Common myeloid progenitor, CD34-positive (primary cell): Measurements from ENCODE around the gene YWHAB.
"Not testable (repeated sequence)": the region's sequence is repeated elsewhere in the genome, so short reads cannot be mapped to it uniquely, and the experiment has no call there.

Experiments used
- CTCF ChIA-PET: fragments of 350-600 bp; sonication (Branson Sonifier 250); formaldehyde crosslinking; loops from one replicate; lab custom pipeline; 2021; ENCODE audit warnings: antibody characterized with exemption; lab: Charles Lee
- POLR2A ChIA-PET: fragments of 350-600 bp; sonication (Branson Sonifier 250); formaldehyde crosslinking; loops from one replicate; lab custom pipeline; 2021; ENCODE audit warnings: antibody characterized with exemption; lab: Charles Lee
- DNase-seq, 3 donors: peaks; one replicate each; pipeline versions ENCODE4 v3.0.0 to v3.0.0-alpha.2; 2013
- H3K27ac ChIP-seq, 2 experiments: 1 replicate in 1 of 2; 2 replicates in 1 of 2; pipeline ENCODE4 v1.7.0; 2013; ENCODE audit warnings: inconsistent platforms in 2 of 2, low read length in 2 of 2, mild to moderate bottlenecking in 2 of 2, low read depth in 1 of 2, moderate library complexity in 1 of 2; ENCODE audit not compliant: severe bottlenecking in 2 of 2, insufficient read depth in 1 of 2, poor library complexity in 1 of 2
- H3K27me3 ChIP-seq, 5 experiments: replicated peaks in 2 of 5; 1 replicate in 3 of 5; 2 replicates in 2 of 5; pipeline versions ENCODE4 v1.6.1 to v1.7.0; 2013; ENCODE audit warnings: low read length in 4 of 5, mild to moderate bottlenecking in 2 of 5, moderate library complexity in 2 of 5, inconsistent platforms in 1 of 5; ENCODE audit not compliant: insufficient read depth in 5 of 5, control insufficient read depth in 4 of 5
- H3K36me3 ChIP-seq, 4 experiments: 1 replicate in 2 of 4; 2 replicates in 2 of 4; pipeline versions ENCODE4 v1.6.1 to v1.7.0; 2013; ENCODE audit warnings: low read length in 3 of 4, control low read depth in 1 of 4, mild to moderate bottlenecking in 1 of 4; ENCODE audit not compliant: control insufficient read depth in 4 of 4, insufficient read depth in 4 of 4
- H3K4me1 ChIP-seq, 4 experiments: 1 replicate in 3 of 4; 2 replicates in 1 of 4; pipeline versions ENCODE4 v1.6.1 to v1.7.1; 2013; ENCODE audit warnings: low read length in 3 of 4, mild to moderate bottlenecking in 3 of 4, control low read depth in 1 of 4, inconsistent platforms in 1 of 4, moderate library complexity in 1 of 4; ENCODE audit not compliant: control insufficient read depth in 4 of 4, insufficient read depth in 4 of 4; ENCODE audit errors: control extremely low read depth in 1 of 4
- H3K4me3 ChIP-seq, 7 experiments: 1 replicate in 4 of 7; 2 replicates in 3 of 7; pipeline versions ENCODE4 v1.5.1 to v1.7.0; 2013; ENCODE audit warnings: mild to moderate bottlenecking in 7 of 7, low read length in 6 of 7, moderate library complexity in 6 of 7, inconsistent platforms in 2 of 7, low read depth in 2 of 7, control low read depth in 1 of 7; ENCODE audit not compliant: insufficient read depth in 4 of 7, control insufficient read depth in 1 of 7; ENCODE audit errors: extremely low read depth in 1 of 7
- H3K9me3 ChIP-seq, 5 experiments: 1 replicate in 4 of 5; 2 replicates in 1 of 5; pipeline versions ENCODE4 v1.6.1 to v1.7.1; 2013; ENCODE audit warnings: low read length in 4 of 5, mild to moderate bottlenecking in 2 of 5, inconsistent platforms in 1 of 5, low read depth in 1 of 5, moderate library complexity in 1 of 5; ENCODE audit not compliant: control insufficient read depth in 4 of 5, insufficient read depth in 2 of 5; ENCODE audit errors: control extremely low read depth in 1 of 5
- WGBS: methylation state at CpG from one replicate; pipeline ENCODE4 v1.1.5; 2013; ENCODE audit not compliant: insufficient coverage; 5-methylcytosine and 5-hydroxymethylcytosine counted together

The YWHAB gene

DNA sequence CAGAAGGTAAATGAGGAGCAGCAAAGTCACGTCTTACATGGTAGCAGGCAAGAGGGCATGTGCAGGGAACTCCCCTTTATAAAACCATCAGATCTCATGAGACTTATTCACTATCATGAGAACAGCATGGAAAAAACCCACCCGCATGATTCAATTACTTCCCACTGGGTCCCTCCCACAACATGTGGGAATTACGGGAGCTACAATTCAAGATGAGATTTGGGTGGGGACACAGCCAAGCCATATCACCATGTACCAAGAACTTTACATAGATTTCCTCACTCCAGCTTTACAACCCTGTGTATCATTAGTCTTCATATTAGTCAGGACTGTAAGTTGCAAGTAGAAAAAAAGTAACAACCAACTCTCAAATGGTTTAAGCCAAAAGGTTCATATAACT, 21.0 kb upstream of the YWHAB start:
- DNase-seq, H3K4me3 ChIP-seq, H3K36me3 ChIP-seq, H3K27ac ChIP-seq, POLR2A ChIA-PET, H3K27me3 ChIP-seq, H3K9me3 ChIP-seq, CTCF ChIA-PET: not testable (repeated sequence)
- peaks cover 0 to 10% (median 4%) of the 10 kb centered on the region in 4 experiments for H3K4me1 ChIP-seq
- 100% methylated on average over 2 of the region's 3 CpGs for WGBS

GRCh38 chr20:44866703-44867335, 18.7 kb upstream of the YWHAB start:
- ChIA-PET POLR2A (no interaction called here), CTCF (interaction anchor here (0.6 to 3.2 kb wide), 15 partner anchors 9 to 670 kb away, joined by 3 to 21 read pairs (median 4); no protein-coding TSS in a partner anchor)
- H3K27ac ChIP-seq = no peak overlapping the region
- 27% methylated on average over 8 of the region's 8 CpGs for WGBS
- H3K27me3 ChIP-seq = peaks cover 0 to 3% (median 0%) of the 10 kb centered on the region in 5 experiments
- H3K9me3 ChIP-seq = no peaks in the 10 kb centered on the region
- no peaks in the 10 kb centered on the region for H3K36me3 ChIP-seq
- DNase-seq = peak in 2 of 3 donors; percentile 34 to 48
- peak overlapping the region in 1 of 7 experiments; percentile 6 for H3K4me3 ChIP-seq
- peaks cover 0 to 10% (median 4%) of the 10 kb centered on the region in 4 experiments for H3K4me1 ChIP-seq

DNA sequence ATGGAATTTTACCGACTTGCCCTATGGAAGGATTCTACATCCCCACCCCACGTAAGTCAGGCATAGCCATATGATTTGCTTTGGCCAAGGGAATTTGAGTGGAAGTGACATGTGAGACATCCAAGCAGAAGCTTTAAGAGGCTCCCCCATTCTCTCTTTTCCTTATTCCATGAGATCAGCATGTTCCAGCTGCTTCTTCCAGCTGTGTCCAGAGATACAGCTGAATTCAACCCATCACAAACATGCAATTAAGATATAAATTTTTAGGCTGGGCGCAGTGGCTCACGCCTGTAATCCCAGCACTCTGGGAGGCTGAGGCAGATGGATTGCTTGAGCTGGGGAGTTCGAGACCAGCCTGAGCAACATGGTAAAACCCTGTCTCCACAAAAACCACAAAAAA, 16.0 kb upstream of the YWHAB start:
- CTCF ChIA-PET = interaction anchor here (0.9 to 1.6 kb wide), 5 partner anchors 9 to 184 kb away, joined by 3 to 5 read pairs (median 3); partner anchors contain the start of gene KCNK15
- H3K4me1 ChIP-seq = peaks cover 0 to 8% (median 2%) of the 10 kb centered on the region in 4 experiments
- H3K9me3 ChIP-seq = no peaks in the 10 kb centered on the region
- DNase-seq = no peak
- POLR2A ChIA-PET = interaction anchor here (0.7 kb wide), 1 partner anchor 133 kb away, joined by 6 read pairs; no protein-coding TSS in a partner anchor
- WGBS = 100% methylated on average over 1 of the region's 5 CpGs
- no peaks in the 10 kb centered on the region for H3K36me3 ChIP-seq
- H3K4me3 ChIP-seq = no peak overlapping the region
- H3K27ac ChIP-seq = no peak overlapping the region
- no peaks in the 10 kb centered on the region for H3K27me3 ChIP-seq

GRCh38 chr20:44882360-44882759, 3.1 kb upstream of the YWHAB start:
- H3K36me3 ChIP-seq, CTCF ChIA-PET, H3K9me3 ChIP-seq, H3K27me3 ChIP-seq, H3K27ac ChIP-seq, DNase-seq, H3K4me3 ChIP-seq: not testable (repeated sequence)
- WGBS = 100% methylated on average over 2 of the region's 4 CpGs
- POLR2A ChIA-PET = interaction anchor here (0.7 kb wide), 1 partner anchor 56 kb away, joined by 3 read pairs; no protein-coding TSS in a partner anchor
- peaks cover 0 to 22% (median 19%) of the 10 kb centered on the region in 4 experiments for H3K4me1 ChIP-seq

- DNase-seq = no peak
- Histone ChIP-seq H3K9me3 (peaks cover 0 to 2% (median 0%) of the 10 kb centered on the region in 5 experiments), H3K36me3 (peaks cover 0 to 5% (median 0%) of the 10 kb centered on the region in 4 experiments), H3K27ac (no peak overlapping the region), H3K27me3 (no peaks in the 10 kb centered on the region), H3K4me3 (no peak overlapping the region), H3K4me1 (peaks cover 7 to 32% (median 27%) of the 10 kb centered on the region in 4 experiments)
- ChIA-PET CTCF (no interaction called here), POLR2A (interaction anchor here (0.5 to 0.6 kb wide), 2 partner anchors 27 to 46 kb away, joined by 3 to 4 read pairs; no protein-coding TSS in a partner anchor)
- WGBS = 97% methylated on average over 7 of the region's 7 CpGs
Observed at GRCh38 chr20:44883214-44883902, 2.1 kb upstream of the YWHAB start.

DNA sequence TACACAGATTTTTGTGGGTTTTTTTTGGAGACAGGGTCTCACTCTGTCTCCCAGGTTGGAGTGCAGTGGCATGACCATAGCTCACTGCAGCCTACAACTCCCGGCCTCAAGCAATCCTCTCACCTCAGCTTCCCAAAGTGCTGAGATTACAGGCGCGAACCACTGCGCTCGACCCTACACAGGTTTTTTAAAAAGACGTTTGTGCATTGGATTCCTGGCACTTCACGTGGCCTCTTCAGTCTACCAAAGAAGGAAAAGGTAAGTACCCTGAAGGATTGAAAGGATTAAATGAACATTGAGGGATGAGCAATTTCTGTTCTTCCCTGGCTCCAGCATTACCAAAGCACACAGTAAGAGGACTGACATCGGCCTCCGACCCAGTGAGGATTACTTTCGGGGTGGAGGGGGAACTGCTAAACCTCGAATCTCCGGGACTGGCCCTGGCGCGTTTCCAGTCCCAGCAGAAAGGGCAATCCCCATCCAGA, 556 bp upstream of the YWHAB start:
- POLR2A ChIA-PET = no interaction called here
- Histone ChIP-seq H3K4me1 (peaks cover 12 to 42% (median 28%) of the 10 kb centered on the region in 4 experiments), H3K27me3 (no peaks in the 10 kb centered on the region), H3K36me3 (peaks cover 0 to 10% (median 0%) of the 10 kb centered on the region in 4 experiments), H3K4me3 (peak overlapping the region; percentile 76 to 99 (median 97)), H3K27ac (peak overlapping the region in 1 of 2 experiments; percentile 74), H3K9me3 (no peaks in the 10 kb centered on the region)
- CTCF ChIA-PET = no interaction called here
- DNase-seq = no peak
- 0% methylated on average over 6 of the region's 14 CpGs for WGBS
